GM18498 (cell line): Measurements from ENCODE around the gene RASGRF1.
"Not testable (repeated sequence)": the region's sequence is repeated elsewhere in the genome, so short reads cannot be mapped to it uniquely, and the experiment has no call there.

Experiments
- ATAC-seq: cut with Tn5 transposase; IDR thresholded peaks from one replicate; pipeline ENCODE4 v1.9.1; 2021; ENCODE audit warnings: mild to moderate bottlenecking, moderate library complexity; ENCODE audit not compliant: unreplicated experiment

RASGRF1 gene

DNA sequence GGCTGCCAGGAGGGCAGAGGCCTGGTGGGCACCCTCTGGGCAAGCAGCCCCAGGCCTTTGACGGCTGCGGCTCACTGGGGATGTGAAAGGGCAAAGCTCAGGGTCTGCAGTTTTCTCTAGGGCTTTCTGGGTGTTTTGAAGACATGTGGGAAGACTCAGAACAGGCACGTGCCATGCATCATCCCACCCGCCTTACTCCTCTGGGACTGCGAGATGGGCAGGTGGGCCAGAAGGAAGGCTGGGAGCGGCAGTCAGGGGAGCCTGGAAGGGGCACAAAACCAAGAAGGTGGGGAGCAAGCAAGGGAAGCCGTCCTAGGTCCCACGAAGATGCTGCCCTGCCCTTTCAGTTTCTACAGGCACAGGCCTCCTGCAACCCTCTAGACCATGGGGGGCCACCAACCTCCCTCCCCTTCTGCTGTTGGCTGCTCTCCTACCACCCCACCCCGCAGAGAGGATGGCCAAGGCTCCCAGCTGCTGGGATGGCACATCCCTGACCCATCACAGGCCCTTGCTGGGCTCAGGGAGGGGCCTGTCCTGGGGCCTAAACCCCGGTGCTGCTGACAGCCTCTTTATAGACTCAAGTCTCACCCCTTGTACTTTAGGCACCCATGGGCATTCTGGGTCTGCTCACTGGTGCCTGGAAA, 73.9 kb downstream of the RASGRF1 start:
- no peak for ATAC-seq

- no peak for ATAC-seq
Observed at GRCh38 chr15:79015416-79015815, 75.2 kb downstream of the RASGRF1 start.

- ATAC-seq, result no peak
Observed at GRCh38 chr15:79010278-79010677, 80.3 kb downstream of the RASGRF1 start.

GRCh38 chr15:79009379-79009778, 81.2 kb downstream of the RASGRF1 start:
- ATAC-seq, result no peak

DNA sequence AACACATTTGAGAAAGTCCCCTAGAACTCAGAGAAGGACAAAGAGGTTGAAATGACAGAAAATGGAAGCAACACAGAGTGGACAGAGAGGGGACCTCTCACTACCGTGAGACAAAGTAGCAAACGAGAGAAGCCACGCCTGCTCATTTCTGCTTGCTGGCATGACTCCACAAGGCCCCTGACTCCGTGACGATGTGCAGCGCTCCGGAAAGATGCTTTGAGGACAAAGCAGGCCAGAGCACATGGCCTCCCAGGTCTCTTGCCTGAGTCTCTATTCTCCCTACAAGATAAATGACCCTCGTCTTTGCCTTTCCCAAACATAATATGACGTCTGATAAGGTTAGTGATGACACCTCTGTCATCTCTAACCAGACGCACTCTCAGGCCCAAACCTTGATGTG, 81.9 kb downstream of the RASGRF1 start:
- no peak for ATAC-seq

- ATAC-seq, result no peak
Observed at GRCh38 chr15:79007066-79007465, 83.5 kb downstream of the RASGRF1 start.

DNA sequence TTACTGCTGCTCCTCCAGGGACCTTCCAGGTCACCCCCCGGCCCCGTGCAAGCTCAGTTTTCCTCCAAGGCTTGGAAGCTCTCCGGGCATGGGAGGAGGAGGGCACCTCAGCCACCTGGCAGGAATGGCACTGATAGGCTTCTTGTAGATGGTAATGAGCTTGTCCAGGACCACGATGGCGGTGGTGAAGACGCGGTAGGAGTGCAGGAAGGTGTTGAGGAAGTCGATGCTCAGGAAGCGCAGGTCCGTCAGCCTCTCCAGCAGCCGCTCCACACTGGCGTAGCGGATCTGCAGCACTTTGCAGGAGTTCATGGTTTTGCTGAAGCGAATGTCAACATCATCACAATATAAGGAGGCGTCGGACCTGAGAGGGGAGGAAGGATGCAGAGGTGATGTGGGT, 84.5 kb downstream of the RASGRF1 start:
- ATAC-seq, result no peak

GRCh38 chr15:79004336-79004735, 86.2 kb downstream of the RASGRF1 start:
- ATAC-seq, result peak; percentile 79

DNA sequence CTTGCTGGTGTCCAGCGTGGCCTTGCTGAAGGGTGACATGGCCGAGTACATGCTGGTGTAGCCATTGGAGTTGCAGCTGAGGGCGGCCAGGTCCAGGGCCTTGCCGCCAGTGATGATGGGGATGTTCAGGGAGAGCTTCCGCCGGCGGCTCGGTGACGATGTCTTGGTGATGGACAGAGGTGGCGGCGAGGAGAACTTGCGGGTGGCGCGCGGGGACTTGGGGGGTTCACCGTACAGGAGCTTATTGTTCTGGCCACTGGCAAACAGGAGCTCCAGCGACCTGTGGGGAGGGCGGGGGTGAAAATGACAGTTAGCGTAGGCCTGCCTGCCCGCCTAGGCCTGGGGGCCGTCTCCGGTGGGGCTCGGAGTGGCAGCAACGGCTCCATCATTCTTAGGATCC, 86.7 kb downstream of the RASGRF1 start:
- no peak for ATAC-seq

DNA sequence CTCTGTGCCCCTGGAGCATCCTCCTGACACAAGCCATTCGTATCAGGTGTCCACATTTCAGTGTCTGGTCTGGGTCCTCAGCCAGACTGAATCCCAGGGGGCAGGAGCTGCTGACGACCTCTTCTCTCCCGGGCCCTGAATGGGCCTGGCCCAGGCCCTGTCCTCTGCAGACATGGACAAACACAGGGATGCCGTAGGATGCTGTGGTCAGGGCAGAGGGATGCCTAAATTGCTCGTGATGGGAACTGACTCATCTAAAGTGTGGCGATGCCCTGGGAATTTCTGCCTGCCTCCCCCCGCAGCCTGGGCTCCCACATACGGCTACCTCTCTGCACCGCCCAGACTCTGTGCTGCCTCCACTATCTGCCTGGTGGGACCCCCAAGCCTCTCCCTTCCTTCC, 87.3 kb downstream of the RASGRF1 start:
- ATAC-seq, result no peak

DNA sequence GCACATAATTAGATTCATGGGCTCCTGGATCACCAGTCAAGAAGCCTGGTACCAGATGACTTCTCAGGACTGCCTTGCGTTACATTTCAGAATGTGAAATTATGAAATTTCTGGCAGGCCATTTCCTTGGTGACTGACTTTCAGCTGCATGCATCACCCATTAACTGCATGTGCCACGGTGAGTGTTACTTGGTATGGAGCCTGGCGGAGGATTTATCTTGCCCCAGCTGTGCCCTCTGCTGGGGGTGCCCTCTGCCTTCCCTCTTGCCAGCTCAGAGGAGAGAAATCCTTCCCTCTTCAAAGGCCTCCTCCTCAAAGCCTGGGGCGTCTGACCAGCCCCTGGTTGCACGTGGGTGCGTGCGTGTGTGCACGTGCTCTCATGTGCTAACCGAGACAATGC, 88.0 kb downstream of the RASGRF1 start:
- no peak for ATAC-seq

DNA sequence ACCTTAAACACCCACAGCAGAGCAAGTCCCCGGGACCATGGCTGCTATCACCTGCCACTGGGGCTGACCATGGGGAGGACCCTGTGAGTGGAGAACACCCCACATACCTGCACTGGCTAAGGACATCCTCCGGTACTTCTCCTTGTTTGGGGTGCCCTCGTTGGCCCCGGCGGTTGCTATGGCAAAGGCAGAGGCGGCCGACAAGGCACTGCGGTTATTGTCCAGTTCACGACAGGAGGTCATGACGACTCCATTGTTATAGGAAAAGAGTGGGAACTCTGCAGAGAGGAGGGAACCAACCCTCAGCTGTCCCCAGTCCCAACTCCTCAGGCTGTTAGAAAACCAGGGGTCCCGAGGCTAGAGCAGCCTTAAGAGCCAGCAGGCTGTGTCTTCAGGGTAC, 90.9 kb downstream of the RASGRF1 start:
- ATAC-seq, result no peak

DNA sequence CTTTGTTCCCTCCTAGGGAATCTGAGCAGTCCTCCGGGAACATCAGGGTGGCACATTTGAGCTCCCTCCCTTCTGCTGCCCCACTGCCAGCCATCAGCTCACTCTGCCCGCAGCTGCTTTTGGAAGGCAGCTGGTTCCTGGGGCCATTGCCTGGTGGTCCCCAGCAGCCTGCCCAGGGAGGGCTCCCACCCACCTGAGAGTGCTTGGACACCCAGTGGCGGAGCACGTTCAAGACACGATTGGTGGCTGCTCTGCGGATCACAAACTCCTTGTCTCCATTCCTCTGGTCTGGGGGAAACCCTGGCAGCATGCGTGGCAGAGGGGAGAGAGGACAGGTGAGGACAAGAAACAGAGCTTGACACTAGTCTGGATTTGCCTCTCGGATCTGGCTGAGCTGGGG, 92.1 kb downstream of the RASGRF1 start:
- no peak for ATAC-seq

GRCh38 chr15:78997981-78998499, 92.5 kb downstream of the RASGRF1 start:
- ATAC-seq, result no peak

DNA sequence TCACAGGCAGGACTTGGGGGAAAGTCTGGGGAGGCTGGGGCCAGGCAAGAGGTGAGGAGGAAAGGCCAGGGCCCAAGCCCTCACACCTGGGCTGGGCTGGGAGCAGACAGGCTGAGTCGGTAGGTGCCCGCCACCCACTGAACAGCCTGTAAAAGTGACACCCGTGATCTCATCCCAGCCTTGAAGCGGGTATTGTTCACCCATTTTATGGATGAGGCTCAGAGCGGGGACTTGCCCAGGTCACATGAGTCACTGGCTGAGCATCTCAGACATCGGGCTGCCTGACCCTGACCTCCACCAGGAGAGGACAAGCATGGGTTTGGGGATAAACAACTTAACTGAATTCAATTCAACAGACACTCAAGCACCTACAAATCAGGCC, 93.7 kb downstream of the RASGRF1 start:
- ATAC-seq, result no peak

DNA sequence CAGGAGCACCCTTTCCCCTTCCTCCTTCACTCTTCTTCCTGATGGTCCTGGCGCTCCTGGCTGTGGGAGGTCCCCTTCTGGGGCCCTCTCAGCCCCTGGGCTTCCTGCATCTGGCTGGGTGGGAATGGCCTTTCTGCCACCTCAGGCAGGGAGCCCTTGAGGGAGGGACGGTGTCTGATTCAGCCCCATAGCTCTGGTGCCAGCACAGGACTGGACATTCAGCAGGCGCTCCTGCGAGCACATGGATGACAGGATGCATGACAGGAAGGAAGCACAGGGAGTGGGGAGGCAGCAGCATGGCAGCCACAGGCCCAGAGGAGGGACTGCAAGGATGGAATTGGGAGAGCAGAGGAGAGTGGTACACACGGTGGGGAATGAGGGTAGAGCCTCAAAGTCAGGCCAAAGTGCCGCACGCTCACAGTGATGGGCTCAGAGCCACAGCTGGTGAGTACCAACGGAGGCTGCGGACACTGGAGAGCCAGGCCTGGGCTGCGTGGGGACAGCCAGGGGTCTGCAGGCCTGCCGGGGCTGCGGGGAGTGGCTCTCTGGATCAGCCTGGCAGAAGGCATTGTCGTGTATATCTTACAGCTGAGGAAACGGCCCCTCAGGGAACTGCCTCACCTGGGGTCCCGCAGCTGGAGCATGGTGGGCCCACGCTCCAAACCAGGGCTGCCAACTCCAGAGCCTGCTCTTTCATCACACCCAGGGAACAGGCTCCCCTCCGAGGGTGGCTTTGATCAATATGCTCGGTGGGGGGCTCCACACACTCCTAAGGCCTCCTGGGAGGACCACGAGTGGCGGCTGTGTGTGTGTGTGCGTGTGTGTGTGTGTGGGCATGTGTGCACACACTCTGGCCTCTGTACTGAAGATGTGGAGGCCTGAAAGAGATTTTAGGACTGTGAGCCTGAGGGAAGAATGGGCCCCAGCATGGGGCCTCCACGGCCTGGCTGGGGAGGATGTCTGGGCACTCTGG, 94.4 kb downstream of the RASGRF1 start:
- no peak for ATAC-seq

- ATAC-seq, result not testable (repeated sequence)
Observed at GRCh38 chr15:78995161-78995560, 95.4 kb downstream of the RASGRF1 start.

GRCh38 chr15:78993931-78994530, 96.5 kb downstream of the RASGRF1 start:
- no peak for ATAC-seq

DNA sequence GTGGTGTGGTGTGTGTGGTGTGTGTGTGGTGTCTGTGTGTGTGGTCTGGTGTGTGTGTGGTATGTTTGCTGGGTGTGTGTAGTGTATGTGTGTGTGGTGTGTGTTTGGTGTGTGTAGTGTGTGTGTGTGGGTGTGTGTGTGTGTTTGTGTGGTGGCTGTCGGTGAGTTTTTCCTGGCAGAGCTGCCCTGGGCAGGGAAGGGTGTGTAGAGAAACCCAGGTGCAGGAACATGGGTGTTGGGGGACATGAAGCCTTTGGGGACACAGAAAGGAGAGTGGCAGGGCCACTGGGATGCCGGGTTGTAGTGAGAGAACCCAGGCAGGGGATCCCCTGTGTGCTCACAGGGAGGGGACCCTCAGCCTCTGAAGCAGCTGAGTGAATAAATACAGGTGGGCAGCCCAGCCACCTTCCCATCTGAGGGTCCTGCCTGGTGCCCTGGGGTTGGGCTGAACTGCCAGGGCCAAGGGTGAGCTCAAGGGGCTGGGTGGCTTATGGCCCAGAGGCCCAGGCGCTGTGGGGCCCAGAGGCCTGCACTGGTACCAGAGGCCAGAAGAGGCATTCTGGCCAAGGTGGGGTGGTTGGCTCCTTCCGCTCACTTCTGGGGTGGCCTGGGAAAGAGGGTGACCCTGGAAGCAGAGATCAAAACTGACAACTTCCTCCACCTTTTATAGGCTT, 97.2 kb downstream of the RASGRF1 start:
- no peak for ATAC-seq

GRCh38 chr15:78992416-78993256, 97.9 kb downstream of the RASGRF1 start:
- ATAC-seq, result no peak
